Thyroid gland (tissue), 4 donors: ENCODE data around the gene PM20D1.

Experiments
- POLR2A ChIP-seq, 2 donors: fragments of 450-650 bp; IDR thresholded peaks; one replicate each; pipeline ENCODE4 v1.6.1; 2017; ENCODE audit warnings: antibody characterized with exemption in 2 of 2, mild to moderate bottlenecking in 2 of 2, moderate library complexity in 1 of 2
- TF ChIP-seq, protein P1 (sequence below), 6 experiments: fragments of 200-600 bp in 3 of 6; fragments of 450-650 bp in 3 of 6; sonication (generic) in 3 of 6; IDR thresholded peaks; one replicate each; pipeline ENCODE4 v1.5.1; 2016 to 2019; ENCODE audit warnings: antibody characterized with exemption in 6 of 6, mild to moderate bottlenecking in 2 of 6, inconsistent platforms in 1 of 6, moderate library complexity in 1 of 6

DNA sequence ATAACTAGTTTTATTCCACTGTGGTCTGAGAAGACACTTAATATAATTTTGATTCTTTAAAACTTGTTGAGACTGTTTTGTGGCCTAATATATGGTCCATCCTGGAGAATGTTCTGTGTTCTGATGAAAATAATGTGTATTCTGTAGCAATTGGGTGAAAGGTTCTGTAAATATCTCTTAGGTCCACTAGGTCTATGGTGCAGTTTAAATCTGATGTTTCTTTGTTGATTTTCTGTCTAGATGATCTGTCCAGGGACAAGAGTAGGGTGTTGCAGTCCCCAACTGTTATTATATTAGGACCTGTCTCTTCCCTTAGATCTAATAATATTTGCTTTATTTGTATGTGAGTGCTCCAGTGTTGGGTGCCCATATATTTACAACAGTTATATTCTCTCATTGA is 33.9 kb upstream of the PM20D1 start:
- TF ChIP-seq, protein P1, sequence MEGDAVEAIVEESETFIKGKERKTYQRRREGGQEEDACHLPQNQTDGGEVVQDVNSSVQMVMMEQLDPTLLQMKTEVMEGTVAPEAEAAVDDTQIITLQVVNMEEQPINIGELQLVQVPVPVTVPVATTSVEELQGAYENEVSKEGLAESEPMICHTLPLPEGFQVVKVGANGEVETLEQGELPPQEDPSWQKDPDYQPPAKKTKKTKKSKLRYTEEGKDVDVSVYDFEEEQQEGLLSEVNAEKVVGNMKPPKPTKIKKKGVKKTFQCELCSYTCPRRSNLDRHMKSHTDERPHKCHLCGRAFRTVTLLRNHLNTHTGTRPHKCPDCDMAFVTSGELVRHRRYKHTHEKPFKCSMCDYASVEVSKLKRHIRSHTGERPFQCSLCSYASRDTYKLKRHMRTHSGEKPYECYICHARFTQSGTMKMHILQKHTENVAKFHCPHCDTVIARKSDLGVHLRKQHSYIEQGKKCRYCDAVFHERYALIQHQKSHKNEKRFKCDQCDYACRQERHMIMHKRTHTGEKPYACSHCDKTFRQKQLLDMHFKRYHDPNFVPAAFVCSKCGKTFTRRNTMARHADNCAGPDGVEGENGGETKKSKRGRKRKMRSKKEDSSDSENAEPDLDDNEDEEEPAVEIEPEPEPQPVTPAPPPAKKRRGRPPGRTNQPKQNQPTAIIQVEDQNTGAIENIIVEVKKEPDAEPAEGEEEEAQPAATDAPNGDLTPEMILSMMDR (IDR thresholded peaks at IDR 0.05): no peak
- no peak for TF ChIP-seq POLR2A (IDR thresholded peaks at IDR 0.05)
